Activated T-cell treated with anti-CD3 and anti-CD28 coated beads, Interleukin-2, amount 50 U/mL, for 24 hours (primary cell): Measurements from ENCODE around the gene RNASEH2B.

ENCODE experiments used
- DNase-seq: peaks from one replicate; pipeline ENCODE4 v3.0.0-alpha.2; 2020
- H3K27ac Mint-ChIP-seq: 2 replicates; pipeline ENCODE4 v1.8.0; 2020; ENCODE audit warnings: mild to moderate bottlenecking, mixed read lengths
- H3K27me3 Mint-ChIP-seq: 2 replicates; pipeline ENCODE4 v1.8.0; 2020; ENCODE audit warnings: mixed read lengths
- H3K36me3 Mint-ChIP-seq: 2 replicates; pipeline ENCODE4 v1.8.0; 2020; ENCODE audit warnings: low read depth, mixed read lengths
- H3K4me1 Mint-ChIP-seq: 2 replicates; pipeline ENCODE4 v1.8.0; 2020; ENCODE audit warnings: low read depth, mixed read lengths
- H3K4me3 Mint-ChIP-seq: 2 replicates; pipeline ENCODE4 v1.8.0; 2020; ENCODE audit warnings: mild to moderate bottlenecking, moderate library complexity, mixed read lengths
- H3K9me3 Mint-ChIP-seq: 2 replicates; pipeline ENCODE4 v1.8.0; 2020; ENCODE audit warnings: mixed read lengths

Gene RNASEH2B

GRCh38 chr13:50990065-50990817 lies 80.7 kb downstream of the RNASEH2B start:
- Mint-ChIP-seq H3K4me1 (peaks cover 20% of the 10 kb centered on the region), H3K27me3 (no peaks in the 10 kb centered on the region), H3K9me3 (peaks cover 4% of the 10 kb centered on the region), H3K27ac (no peak overlapping the region), H3K4me3 (no peak overlapping the region), H3K36me3 (no peaks in the 10 kb centered on the region)
- DNase-seq, result no peak

- Mint-ChIP-seq H3K9me3 (peaks cover 4% of the 10 kb centered on the region), H3K4me1 (peaks cover 20% of the 10 kb centered on the region), H3K36me3 (no peaks in the 10 kb centered on the region), H3K27me3 (no peaks in the 10 kb centered on the region), H3K4me3 (no peak overlapping the region), H3K27ac (no peak overlapping the region)
- no peak for DNase-seq
Measured at GRCh38 chr13:50990818-50991506, 81.4 kb downstream of the RNASEH2B start.

GRCh38 chr13:50991579-50992521 lies 82.3 kb downstream of the RNASEH2B start:
- H3K9me3 Mint-ChIP-seq, result peaks cover 4% of the 10 kb centered on the region
- no peaks in the 10 kb centered on the region for H3K36me3 Mint-ChIP-seq
- peaks cover 20% of the 10 kb centered on the region for H3K4me1 Mint-ChIP-seq
- H3K4me3 Mint-ChIP-seq, result peak overlapping the region; percentile 34
- no peaks in the 10 kb centered on the region for H3K27me3 Mint-ChIP-seq
- no peak for DNase-seq
- peak overlapping the region; percentile 58 for H3K27ac Mint-ChIP-seq

GRCh38 chr13:50993371-50993770 lies 83.8 kb downstream of the RNASEH2B start:
- no peak overlapping the region for H3K27ac Mint-ChIP-seq
- DNase-seq, result no peak
- H3K36me3 Mint-ChIP-seq, result no peaks in the 10 kb centered on the region
- peaks cover 20% of the 10 kb centered on the region for H3K4me1 Mint-ChIP-seq
- no peaks in the 10 kb centered on the region for H3K27me3 Mint-ChIP-seq
- H3K9me3 Mint-ChIP-seq, result peaks cover 4% of the 10 kb centered on the region
- H3K4me3 Mint-ChIP-seq, result no peak overlapping the region

- no peak overlapping the region for H3K27ac Mint-ChIP-seq
- DNase-seq, result no peak
- H3K4me1 Mint-ChIP-seq, result peaks cover 20% of the 10 kb centered on the region
- no peaks in the 10 kb centered on the region for H3K36me3 Mint-ChIP-seq
- no peak overlapping the region for H3K4me3 Mint-ChIP-seq
- no peaks in the 10 kb centered on the region for H3K27me3 Mint-ChIP-seq
- H3K9me3 Mint-ChIP-seq, result peaks cover 1% of the 10 kb centered on the region
Measured at GRCh38 chr13:50993934-50994333, 84.3 kb downstream of the RNASEH2B start.

- Mint-ChIP-seq H3K27ac (no peak overlapping the region), H3K27me3 (no peaks in the 10 kb centered on the region), H3K4me1 (peaks cover 20% of the 10 kb centered on the region), H3K36me3 (no peaks in the 10 kb centered on the region), H3K4me3 (no peak overlapping the region), H3K9me3 (no peaks in the 10 kb centered on the region)
- no peak for DNase-seq
Measured at GRCh38 chr13:50994651-50995050, 85.1 kb downstream of the RNASEH2B start.

GRCh38 chr13:50995854-50996253 lies 86.3 kb downstream of the RNASEH2B start:
- H3K27me3 Mint-ChIP-seq, result no peaks in the 10 kb centered on the region
- peaks cover 19% of the 10 kb centered on the region for H3K4me1 Mint-ChIP-seq
- no peak for DNase-seq
- no peak overlapping the region for H3K4me3 Mint-ChIP-seq
- no peaks in the 10 kb centered on the region for H3K9me3 Mint-ChIP-seq
- no peak overlapping the region for H3K27ac Mint-ChIP-seq
- no peaks in the 10 kb centered on the region for H3K36me3 Mint-ChIP-seq

GRCh38 chr13:50998326-50998725 lies 88.7 kb downstream of the RNASEH2B start:
- H3K36me3 Mint-ChIP-seq, result no peaks in the 10 kb centered on the region
- no peak overlapping the region for H3K27ac Mint-ChIP-seq
- peaks cover 3% of the 10 kb centered on the region for H3K27me3 Mint-ChIP-seq
- no peak for DNase-seq
- H3K4me3 Mint-ChIP-seq, result no peak overlapping the region
- H3K9me3 Mint-ChIP-seq, result no peaks in the 10 kb centered on the region
- H3K4me1 Mint-ChIP-seq, result no peaks in the 10 kb centered on the region

GRCh38 chr13:50999641-51000040 lies 90.0 kb downstream of the RNASEH2B start:
- H3K27me3 Mint-ChIP-seq, result peaks cover 10% of the 10 kb centered on the region
- no peaks in the 10 kb centered on the region for H3K9me3 Mint-ChIP-seq
- H3K36me3 Mint-ChIP-seq, result no peaks in the 10 kb centered on the region
- no peak overlapping the region for H3K27ac Mint-ChIP-seq
- no peak for DNase-seq
- no peaks in the 10 kb centered on the region for H3K4me1 Mint-ChIP-seq
- H3K4me3 Mint-ChIP-seq, result no peak overlapping the region

- no peaks in the 10 kb centered on the region for H3K36me3 Mint-ChIP-seq
- H3K4me1 Mint-ChIP-seq, result no peaks in the 10 kb centered on the region
- no peak overlapping the region for H3K27ac Mint-ChIP-seq
- H3K27me3 Mint-ChIP-seq, result peaks cover 11% of the 10 kb centered on the region
- no peak for DNase-seq
- H3K4me3 Mint-ChIP-seq, result no peak overlapping the region
- no peaks in the 10 kb centered on the region for H3K9me3 Mint-ChIP-seq
Measured at GRCh38 chr13:51000061-51000460, 90.5 kb downstream of the RNASEH2B start.

- no peaks in the 10 kb centered on the region for H3K9me3 Mint-ChIP-seq
- H3K27ac Mint-ChIP-seq, result no peak overlapping the region
- H3K4me3 Mint-ChIP-seq, result no peak overlapping the region
- H3K36me3 Mint-ChIP-seq, result no peaks in the 10 kb centered on the region
- no peak for DNase-seq
- H3K4me1 Mint-ChIP-seq, result no peaks in the 10 kb centered on the region
- H3K27me3 Mint-ChIP-seq, result peaks cover 16% of the 10 kb centered on the region
Measured at GRCh38 chr13:51000571-51001260, 91.1 kb downstream of the RNASEH2B start.

GRCh38 chr13:51001335-51001734 lies 91.7 kb downstream of the RNASEH2B start:
- H3K9me3 Mint-ChIP-seq, result no peaks in the 10 kb centered on the region
- no peak for DNase-seq
- H3K27me3 Mint-ChIP-seq, result peaks cover 16% of the 10 kb centered on the region
- H3K36me3 Mint-ChIP-seq, result no peaks in the 10 kb centered on the region
- H3K4me1 Mint-ChIP-seq, result no peaks in the 10 kb centered on the region
- H3K27ac Mint-ChIP-seq, result no peak overlapping the region
- H3K4me3 Mint-ChIP-seq, result no peak overlapping the region

GRCh38 chr13:51002736-51003135 lies 93.1 kb downstream of the RNASEH2B start:
- H3K9me3 Mint-ChIP-seq, result no peaks in the 10 kb centered on the region
- no peaks in the 10 kb centered on the region for H3K36me3 Mint-ChIP-seq
- H3K27ac Mint-ChIP-seq, result no peak overlapping the region
- H3K4me1 Mint-ChIP-seq, result no peaks in the 10 kb centered on the region
- no peak overlapping the region for H3K4me3 Mint-ChIP-seq
- H3K27me3 Mint-ChIP-seq, result peaks cover 16% of the 10 kb centered on the region
- no peak for DNase-seq

- Mint-ChIP-seq H3K36me3 (no peaks in the 10 kb centered on the region), H3K27ac (no peak overlapping the region), H3K4me3 (no peak overlapping the region), H3K27me3 (peaks cover 16% of the 10 kb centered on the region), H3K9me3 (no peaks in the 10 kb centered on the region), H3K4me1 (no peaks in the 10 kb centered on the region)
- no peak for DNase-seq
Measured at GRCh38 chr13:51003642-51004041, 94.1 kb downstream of the RNASEH2B start.
